Lower leg skin (tissue), 4 donors: Measurements from ENCODE around the gene PRSS23. TPM values are rescaled to one million over a fixed set of nuclear protein-coding genes. Genes with fewer than 3 reads are reported as not detected.

Experiments used
- DNase-seq, 2 donors: peaks; one replicate each; pipeline ENCODE4 v3.0.0-alpha.2; 2019; ENCODE audit warnings: low spot score in 2 of 2
- H3K4me3 ChIP-seq: fragments of 200-600 bp; sonication (generic); 2 replicates; pipeline ENCODE4 v1.5.1; 2017; ENCODE audit warnings: mild to moderate bottlenecking, low read depth; ENCODE audit not compliant: poor library complexity, severe bottlenecking
- POLR2A ChIP-seq, 2 donors: fragments of 450-650 bp; IDR thresholded peaks; one replicate each; pipeline ENCODE4 v1.6.1; 2016 to 2017; ENCODE audit warnings: antibody characterized with exemption in 2 of 2, mild to moderate bottlenecking in 1 of 2, moderate library complexity in 1 of 2
- WGBS, 2 donors: methylation state at CpG; one replicate each; pipeline ENCODE4 v1.1.5; 2018; 5-methylcytosine and 5-hydroxymethylcytosine counted together
- intact Hi-C: fragments of 100-400 bp; cut with DNase I; formaldehyde crosslinking; loops from one replicate; pipeline ENCODE4 v1.15.0; 2023; ENCODE audit warnings: low total_unique reads
- total RNA-seq, 4 donors: library from RNA; depleted of rRNA; stranded (reverse); fragments of >200 nt; gene quantifications; one replicate each; pipeline ENCODE4 v1.1.0, GENCODE V29; 2016
- TF ChIP-seq, protein P1 (sequence below), 3 donors: fragments of 450-650 bp; IDR thresholded peaks; one replicate each; pipeline ENCODE4 v1.5.1; 2016; ENCODE audit warnings: antibody characterized with exemption in 3 of 3, mild to moderate bottlenecking in 3 of 3, moderate library complexity in 2 of 3

The PRSS23 gene
- total RNA-seq, 4 donors from 2014 or later: 7.5 to 32.1 (median 13.7) TPM

DNA sequence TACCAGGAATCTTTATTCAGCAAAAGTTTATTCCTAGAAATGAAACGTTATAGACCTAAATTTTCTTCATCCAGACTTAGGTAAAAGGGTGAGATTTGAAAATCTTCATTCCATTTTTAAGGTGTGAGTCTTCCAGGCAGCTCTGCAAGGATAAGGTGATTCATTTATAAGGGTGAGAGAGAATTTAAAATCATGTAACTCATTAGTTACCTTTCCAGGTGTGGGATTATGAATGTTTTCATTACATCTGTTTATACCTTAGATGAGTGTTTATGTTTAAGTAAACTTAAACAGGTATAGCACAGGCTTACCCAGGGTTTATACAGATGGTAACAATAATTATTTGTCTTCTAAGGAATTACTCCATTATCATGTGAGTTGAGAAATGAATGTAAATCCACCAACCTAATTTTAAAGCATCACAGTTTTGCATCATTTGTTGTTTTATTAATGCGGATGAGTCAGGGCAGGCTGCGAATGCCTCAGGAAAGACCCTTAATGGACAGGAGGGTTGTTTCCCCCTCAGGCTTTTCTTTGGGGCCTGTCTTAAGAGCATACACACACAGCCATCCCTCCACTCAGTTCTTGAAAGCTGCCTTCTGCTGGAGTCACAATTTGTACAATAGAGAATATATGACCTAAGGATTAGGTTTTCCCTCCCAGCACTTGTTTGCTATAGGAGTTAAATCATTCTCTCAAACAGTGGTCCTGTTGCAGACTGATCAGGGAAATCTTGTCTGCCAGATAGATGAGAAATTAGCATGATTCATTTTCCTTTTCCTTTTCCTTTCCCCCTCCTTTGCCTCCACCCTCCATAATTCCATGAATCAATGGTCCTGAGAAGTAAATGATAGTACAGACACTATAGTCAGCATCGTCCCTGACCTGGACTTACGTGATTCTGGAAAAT is 3.0 kb downstream of the PRSS23 start:
- DNase-seq: no peak
- 57 to 79% methylated on average over 5 of the region's 5 CpGs for WGBS, 2 donors
- no peak overlapping the region for H3K4me3 ChIP-seq
- intact Hi-C loops: no loop called here
- TF ChIP-seq, protein P1, sequence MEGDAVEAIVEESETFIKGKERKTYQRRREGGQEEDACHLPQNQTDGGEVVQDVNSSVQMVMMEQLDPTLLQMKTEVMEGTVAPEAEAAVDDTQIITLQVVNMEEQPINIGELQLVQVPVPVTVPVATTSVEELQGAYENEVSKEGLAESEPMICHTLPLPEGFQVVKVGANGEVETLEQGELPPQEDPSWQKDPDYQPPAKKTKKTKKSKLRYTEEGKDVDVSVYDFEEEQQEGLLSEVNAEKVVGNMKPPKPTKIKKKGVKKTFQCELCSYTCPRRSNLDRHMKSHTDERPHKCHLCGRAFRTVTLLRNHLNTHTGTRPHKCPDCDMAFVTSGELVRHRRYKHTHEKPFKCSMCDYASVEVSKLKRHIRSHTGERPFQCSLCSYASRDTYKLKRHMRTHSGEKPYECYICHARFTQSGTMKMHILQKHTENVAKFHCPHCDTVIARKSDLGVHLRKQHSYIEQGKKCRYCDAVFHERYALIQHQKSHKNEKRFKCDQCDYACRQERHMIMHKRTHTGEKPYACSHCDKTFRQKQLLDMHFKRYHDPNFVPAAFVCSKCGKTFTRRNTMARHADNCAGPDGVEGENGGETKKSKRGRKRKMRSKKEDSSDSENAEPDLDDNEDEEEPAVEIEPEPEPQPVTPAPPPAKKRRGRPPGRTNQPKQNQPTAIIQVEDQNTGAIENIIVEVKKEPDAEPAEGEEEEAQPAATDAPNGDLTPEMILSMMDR (IDR thresholded peaks at IDR 0.05): no peak
- TF ChIP-seq POLR2A (IDR thresholded peaks at IDR 0.05): no peak

GRCh38 chr11:86804951-86805350 is 4.6 kb downstream of the PRSS23 start:
- intact Hi-C loops: no loop called here
- TF ChIP-seq, protein P1 (IDR thresholded peaks at IDR 0.05): no peak
- TF ChIP-seq POLR2A (IDR thresholded peaks at IDR 0.05): no peak
- DNase-seq: no peak
- H3K4me3 ChIP-seq: no peak overlapping the region
- whole genome bisulfite sequencing, 2 donors: 91 to 95% methylated on average over 4 of the region's 4 CpGs

DNA sequence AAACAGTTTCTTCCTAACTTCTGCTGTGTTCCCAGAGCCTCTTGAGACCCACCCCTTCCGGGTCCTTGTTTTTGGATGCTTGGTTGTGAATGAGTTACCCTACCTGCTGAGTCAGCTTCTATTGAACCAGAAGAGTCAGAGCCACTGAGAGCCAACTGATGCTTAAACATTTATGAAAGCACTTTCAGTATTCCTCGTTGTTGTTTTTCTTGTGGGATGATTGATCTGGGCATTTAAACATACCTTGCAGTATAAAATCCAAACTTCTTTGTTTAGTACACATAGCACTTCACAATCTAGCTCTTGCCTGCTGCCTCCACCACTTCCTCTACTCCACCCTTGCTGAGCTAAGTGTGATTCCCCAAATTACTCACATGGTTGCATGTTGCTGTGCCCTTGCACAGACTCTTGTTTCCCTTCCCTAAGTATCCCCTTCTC is 5.5 kb downstream of the PRSS23 start:
- DNase-seq: no peak
- 36 to 44% methylated on average over 2 of the region's 2 CpGs for WGBS, 2 donors
- TF ChIP-seq, protein P1 (IDR thresholded peaks at IDR 0.05): no peak
- no peak for TF ChIP-seq POLR2A (IDR thresholded peaks at IDR 0.05)
- H3K4me3 ChIP-seq: no peak overlapping the region
- intact Hi-C loops: no loop called here

- WGBS, 2 donors: 90 to 92% methylated on average over 3 of the region's 3 CpGs
- TF ChIP-seq POLR2A (IDR thresholded peaks at IDR 0.05): no peak
- DNase-seq: no peak
- no peak overlapping the region for H3K4me3 ChIP-seq
- intact Hi-C loops: no loop called here
Measured at GRCh38 chr11:86806903-86807302, 6.6 kb downstream of the PRSS23 start.

GRCh38 chr11:86807360-86807759 is 7.0 kb downstream of the PRSS23 start:
- intact Hi-C loops: no loop called here
- no peak overlapping the region for H3K4me3 ChIP-seq
- TF ChIP-seq, protein P1 (IDR thresholded peaks at IDR 0.05): no peak
- TF ChIP-seq POLR2A (IDR thresholded peaks at IDR 0.05): no peak
- DNase-seq: no peak
- whole genome bisulfite sequencing, 2 donors: 77 to 87% methylated on average over 5 of the region's 5 CpGs

- H3K4me3 ChIP-seq: no peak overlapping the region
- no peak for DNase-seq
- no peak for TF ChIP-seq POLR2A (IDR thresholded peaks at IDR 0.05)
- TF ChIP-seq, protein P1 (IDR thresholded peaks at IDR 0.05): no peak
- intact Hi-C loops: no loop called here
Measured at GRCh38 chr11:86809561-86809960, 9.2 kb downstream of the PRSS23 start.
